T-helper 1 cell treated with Interleukin-12 subunit alpha and Interleukin-12 subunit beta and Interleukin-4 antibody, amounts not matched to agents 30 μg/mL and 1 μg/mL, for 36 hours (primary cell): ENCODE results near the gene PEDS1.
"Not testable (repeated sequence)": the region's sequence is repeated elsewhere in the genome, so short reads cannot be mapped to it uniquely, and the experiment has no call there.

ENCODE experiments used
- H3K27ac Mint-ChIP-seq: one replicate; pipeline ENCODE4 v1.8.0; 2021; ENCODE audit warnings: mild to moderate bottlenecking, mixed read lengths
- H3K27me3 Mint-ChIP-seq: one replicate; pipeline ENCODE4 v1.8.0; 2021; ENCODE audit warnings: low read depth, mixed read lengths
- H3K36me3 Mint-ChIP-seq: one replicate; pipeline ENCODE4 v1.8.0; 2021; ENCODE audit warnings: low read depth, mixed read lengths
- H3K4me1 Mint-ChIP-seq: one replicate; pipeline ENCODE4 v1.8.0; 2021; ENCODE audit warnings: low read depth, mixed read lengths
- H3K4me3 Mint-ChIP-seq: one replicate; pipeline ENCODE4 v1.8.0; 2021; ENCODE audit warnings: mild to moderate bottlenecking, moderate library complexity, mixed read lengths
- H3K9me3 Mint-ChIP-seq: one replicate; pipeline ENCODE4 v1.8.0; 2021; ENCODE audit warnings: mixed read lengths

PEDS1 gene

DNA sequence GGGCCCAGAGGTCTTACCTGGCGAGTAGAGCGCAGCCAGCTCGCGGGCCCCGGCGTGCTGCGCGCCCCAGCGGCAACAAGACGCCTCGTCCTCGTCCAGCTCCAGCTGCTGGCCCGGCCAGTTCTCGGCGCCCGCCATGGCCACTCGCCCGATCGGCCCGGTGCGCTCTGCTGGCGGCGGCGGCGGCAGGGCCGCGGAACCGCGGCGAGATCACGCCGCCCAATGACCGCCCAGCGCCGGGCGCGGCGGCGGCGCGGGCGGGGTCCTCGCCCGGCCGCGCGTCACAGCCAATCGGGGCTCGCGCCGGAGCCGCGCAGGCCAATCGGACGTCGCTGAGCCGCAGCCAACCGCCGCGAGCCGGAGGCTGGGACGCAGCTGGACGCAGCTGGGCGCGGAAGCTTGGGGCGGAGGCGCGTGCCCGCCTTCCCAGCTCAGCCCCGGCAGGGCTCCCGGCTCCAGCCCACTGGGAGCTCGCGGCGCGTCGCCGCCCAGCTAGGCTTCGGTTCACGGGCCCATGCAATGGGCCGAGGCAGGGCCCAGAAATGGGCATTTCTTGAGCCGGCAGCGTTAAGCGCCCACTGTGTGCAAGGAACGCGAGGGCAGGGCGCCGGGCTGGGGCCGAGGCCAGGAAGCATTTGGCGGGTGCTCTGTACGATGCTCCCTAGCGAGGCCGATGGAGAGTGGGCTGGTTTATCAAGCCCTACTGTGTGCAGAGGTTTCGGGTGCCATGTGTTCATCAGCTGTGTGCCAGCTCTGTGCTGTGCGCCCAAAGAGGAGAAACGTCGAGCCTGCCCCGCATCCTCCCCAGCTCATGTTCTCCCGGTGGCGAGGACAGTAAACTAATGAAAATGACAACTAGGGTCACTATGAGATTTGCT, at the start of gene PEDS1:
PEDS1 (minus strand) TSS at position 224 of the 878 bp plus-strand sequence; CDS start at position 138, 86 bp downstream.
- peaks cover 12% of the 10 kb centered on the region for H3K36me3 Mint-ChIP-seq
- peaks cover 40% of the 10 kb centered on the region for H3K4me1 Mint-ChIP-seq
- peak within 1 kb of the TSS; percentile 84 for H3K27ac Mint-ChIP-seq
- H3K27me3 Mint-ChIP-seq: no peaks in the 10 kb centered on the region
- no peaks in the 10 kb centered on the region for H3K9me3 Mint-ChIP-seq
- peak within 1 kb of the TSS; percentile 87 for H3K4me3 Mint-ChIP-seq

DNA sequence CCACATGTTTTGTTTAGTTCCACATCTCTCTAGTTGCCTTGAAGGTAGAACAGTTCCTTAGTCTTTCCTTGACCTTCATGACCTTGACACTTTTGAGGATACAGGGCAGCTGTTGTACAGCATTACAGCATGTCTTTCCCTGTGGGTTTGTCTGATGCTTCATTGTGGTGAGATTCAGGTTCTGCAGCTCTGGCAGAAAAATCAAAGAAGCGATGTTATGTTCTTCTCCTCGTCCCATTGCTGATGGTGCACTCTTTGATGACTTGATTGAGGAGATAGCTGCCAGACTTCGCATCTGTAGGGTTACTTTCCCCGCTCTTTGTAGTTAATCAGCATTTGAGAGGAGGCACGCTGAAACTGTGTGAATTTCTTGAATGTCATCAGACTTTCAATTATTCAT, 49.2 kb upstream of the PEDS1 start:
- peaks cover 10% of the 10 kb centered on the region for H3K4me1 Mint-ChIP-seq
- peaks cover 6% of the 10 kb centered on the region for H3K36me3 Mint-ChIP-seq
- H3K4me3 Mint-ChIP-seq: no peak overlapping the region
- no peak overlapping the region for H3K27ac Mint-ChIP-seq
- H3K9me3 Mint-ChIP-seq: peaks cover 10% of the 10 kb centered on the region
- peaks cover 3% of the 10 kb centered on the region for H3K27me3 Mint-ChIP-seq

DNA sequence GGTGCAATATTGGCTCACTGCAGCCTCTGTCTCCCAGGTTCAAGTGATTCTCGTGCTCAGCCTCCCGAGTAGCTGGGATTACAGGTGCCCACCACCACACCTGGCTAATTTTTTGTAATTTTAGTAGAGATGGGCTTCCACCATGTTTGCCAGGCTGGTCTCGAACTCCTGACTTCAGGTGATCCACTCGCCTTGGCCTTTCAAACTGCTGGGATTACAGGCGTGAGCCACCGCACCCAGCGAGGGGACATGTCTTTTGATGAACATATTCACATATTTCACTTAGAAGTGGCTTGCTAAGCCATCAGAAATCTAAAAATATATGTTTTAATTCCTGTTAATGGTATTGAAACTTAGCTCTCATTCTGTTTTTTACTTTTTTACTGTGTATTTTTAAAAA, 48.2 kb upstream of the PEDS1 start:
- H3K27ac Mint-ChIP-seq, H3K4me3 Mint-ChIP-seq, H3K27me3 Mint-ChIP-seq, H3K36me3 Mint-ChIP-seq: not testable (repeated sequence)
- Mint-ChIP-seq H3K4me1 (peaks cover 15% of the 10 kb centered on the region), H3K9me3 (peaks cover 10% of the 10 kb centered on the region)

DNA sequence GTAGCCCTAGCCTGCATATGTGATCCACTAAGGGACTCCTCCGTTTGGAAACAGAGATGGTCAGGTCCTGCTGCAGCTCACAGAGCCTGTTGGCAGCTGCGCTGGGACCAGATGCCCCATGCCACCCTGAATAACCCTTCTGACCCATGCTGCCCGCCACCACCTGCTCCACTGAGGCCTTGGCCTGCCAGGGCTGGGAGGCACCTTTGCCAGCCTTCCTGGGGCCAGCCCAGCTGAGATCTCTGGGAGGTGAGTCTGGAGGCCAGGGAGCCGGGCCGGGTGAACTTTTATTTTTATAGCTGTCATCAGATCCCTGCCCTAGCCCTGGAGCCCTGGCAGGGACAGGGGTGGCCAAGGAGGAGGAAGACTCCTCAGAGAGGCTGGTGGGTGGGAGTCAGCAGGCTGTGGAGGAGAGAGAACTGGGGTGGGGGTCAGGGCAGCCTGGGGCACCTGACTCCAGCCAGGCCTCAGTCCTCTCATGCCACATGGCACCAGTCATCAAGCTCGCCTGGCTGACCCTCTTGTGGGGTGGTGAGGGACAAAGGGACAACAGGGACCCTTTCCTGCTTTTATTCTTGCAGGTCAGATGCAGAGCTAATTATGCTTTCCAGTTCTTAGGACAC, 47.1 kb upstream of the PEDS1 start:
- H3K27ac Mint-ChIP-seq: no peak overlapping the region
- H3K4me3 Mint-ChIP-seq: no peak overlapping the region
- H3K9me3 Mint-ChIP-seq: peaks cover 10% of the 10 kb centered on the region
- H3K36me3 Mint-ChIP-seq: peaks cover 9% of the 10 kb centered on the region
- H3K27me3 Mint-ChIP-seq: peaks cover 3% of the 10 kb centered on the region
- H3K4me1 Mint-ChIP-seq: peaks cover 19% of the 10 kb centered on the region

DNA sequence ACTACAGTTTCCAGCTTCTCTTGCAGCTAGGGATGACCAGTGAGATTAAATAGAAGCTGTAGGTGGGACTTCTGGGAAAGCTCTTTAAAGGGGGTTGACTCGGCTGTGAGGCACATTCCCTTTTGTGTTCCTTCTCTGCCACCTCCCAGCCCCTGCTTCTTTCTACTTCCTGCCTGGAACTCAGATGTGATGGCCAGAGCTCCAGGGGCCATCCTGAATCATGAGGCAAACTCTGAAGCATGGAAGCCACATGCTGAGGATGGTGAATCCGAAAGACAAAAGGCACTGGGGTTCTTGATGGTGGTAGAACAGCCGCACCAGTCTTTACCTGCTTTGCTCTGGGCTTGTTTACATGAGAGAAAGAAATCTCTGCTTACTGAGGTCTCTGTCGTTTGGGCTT, 46.2 kb upstream of the PEDS1 start:
- H3K27ac Mint-ChIP-seq: no peak overlapping the region
- peaks cover 3% of the 10 kb centered on the region for H3K27me3 Mint-ChIP-seq
- no peak overlapping the region for H3K4me3 Mint-ChIP-seq
- peaks cover 10% of the 10 kb centered on the region for H3K9me3 Mint-ChIP-seq
- H3K36me3 Mint-ChIP-seq: peaks cover 13% of the 10 kb centered on the region
- H3K4me1 Mint-ChIP-seq: peaks cover 28% of the 10 kb centered on the region

DNA sequence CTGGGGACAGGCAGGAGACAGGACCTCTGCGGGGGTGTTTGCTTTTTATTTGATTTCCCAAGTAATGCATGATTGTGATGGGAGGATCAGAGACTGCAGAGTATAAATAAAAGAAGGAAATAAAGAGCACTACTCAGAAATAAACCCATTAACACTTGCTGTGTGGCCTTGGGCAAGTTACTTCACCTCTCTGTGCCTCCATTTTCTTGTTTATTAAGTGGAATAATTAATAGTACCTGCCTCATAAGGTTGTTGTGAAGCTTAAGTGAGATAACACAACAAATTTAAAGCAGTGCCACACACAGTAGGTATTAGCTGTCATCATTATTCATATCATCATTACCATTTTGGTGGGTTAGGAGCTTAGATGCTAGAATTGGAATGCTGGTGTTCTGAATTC, 45.2 kb upstream of the PEDS1 start:
- Mint-ChIP-seq H3K27me3 (peaks cover 3% of the 10 kb centered on the region), H3K36me3 (peaks cover 15% of the 10 kb centered on the region), H3K4me3 (no peak overlapping the region), H3K9me3 (peaks cover 4% of the 10 kb centered on the region), H3K4me1 (peaks cover 30% of the 10 kb centered on the region), H3K27ac (no peak overlapping the region)

DNA sequence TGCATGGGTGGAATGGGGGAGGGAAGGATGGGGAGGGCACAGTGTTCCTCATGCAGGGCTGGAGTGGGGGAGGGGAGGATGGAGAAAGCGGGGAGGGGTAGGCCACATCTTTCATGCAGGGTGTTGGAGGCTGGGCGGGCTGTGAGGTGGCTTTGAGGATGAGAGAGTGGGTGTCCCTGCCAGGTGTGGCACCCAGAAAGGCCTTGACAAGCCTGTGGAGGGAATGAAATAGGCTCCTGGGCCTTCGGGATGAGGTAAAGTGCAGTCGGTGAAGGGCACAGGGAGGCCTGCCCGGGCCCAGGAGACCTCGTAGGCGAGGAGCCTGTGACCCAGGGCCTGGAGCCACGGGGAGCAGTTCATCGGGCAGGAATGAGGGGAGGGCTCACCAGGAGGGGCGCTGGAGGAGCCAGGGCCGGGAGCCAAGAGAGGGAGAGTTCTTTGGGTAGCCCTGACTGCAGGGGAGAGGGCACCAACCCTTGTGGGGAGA, 44.7 kb upstream of the PEDS1 start:
- no peak overlapping the region for H3K4me3 Mint-ChIP-seq
- H3K9me3 Mint-ChIP-seq: no peaks in the 10 kb centered on the region
- peaks cover 33% of the 10 kb centered on the region for H3K4me1 Mint-ChIP-seq
- peaks cover 15% of the 10 kb centered on the region for H3K36me3 Mint-ChIP-seq
- H3K27me3 Mint-ChIP-seq: peaks cover 3% of the 10 kb centered on the region
- H3K27ac Mint-ChIP-seq: no peak overlapping the region

DNA sequence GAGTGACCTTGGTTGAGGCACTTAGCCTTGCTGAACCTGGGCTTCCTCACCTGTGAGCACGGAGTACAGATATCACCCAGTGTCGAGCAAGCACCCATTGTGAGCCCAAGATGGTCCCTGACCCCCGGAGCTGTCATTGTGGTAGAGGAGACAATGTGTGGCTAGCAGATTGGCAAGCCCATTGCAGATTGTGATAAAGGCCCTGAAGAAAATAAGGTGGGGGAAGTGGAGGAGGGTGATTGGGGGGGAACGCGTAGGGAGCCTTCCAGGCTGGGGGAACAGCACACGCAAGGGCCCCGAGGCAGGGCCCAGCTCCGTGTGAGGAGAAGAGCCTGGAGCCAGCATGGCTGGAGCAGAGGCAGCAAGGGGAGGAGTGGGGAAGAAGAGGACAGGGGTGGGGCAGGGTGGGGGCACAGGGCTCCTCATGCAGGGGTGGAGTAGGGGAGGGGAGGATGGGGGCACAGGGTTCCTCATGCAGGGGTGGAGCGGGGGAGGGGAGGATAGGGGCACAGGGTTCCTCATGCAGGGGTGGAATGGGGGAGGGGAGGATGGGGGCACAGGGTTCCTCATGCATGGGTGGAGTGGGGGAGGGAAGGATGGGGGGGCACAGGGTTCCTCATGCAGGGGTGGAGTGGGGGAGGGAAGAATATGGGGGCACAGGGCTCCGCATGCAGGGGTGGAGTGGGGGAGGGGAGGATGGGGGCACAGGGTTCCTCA, 44.1 kb upstream of the PEDS1 start:
- peak overlapping the region; percentile 62 for H3K27ac Mint-ChIP-seq
- H3K36me3 Mint-ChIP-seq: peaks cover 20% of the 10 kb centered on the region
- peaks cover 2% of the 10 kb centered on the region for H3K27me3 Mint-ChIP-seq
- H3K9me3 Mint-ChIP-seq: no peaks in the 10 kb centered on the region
- H3K4me3 Mint-ChIP-seq: no peak overlapping the region
- peaks cover 32% of the 10 kb centered on the region for H3K4me1 Mint-ChIP-seq

DNA sequence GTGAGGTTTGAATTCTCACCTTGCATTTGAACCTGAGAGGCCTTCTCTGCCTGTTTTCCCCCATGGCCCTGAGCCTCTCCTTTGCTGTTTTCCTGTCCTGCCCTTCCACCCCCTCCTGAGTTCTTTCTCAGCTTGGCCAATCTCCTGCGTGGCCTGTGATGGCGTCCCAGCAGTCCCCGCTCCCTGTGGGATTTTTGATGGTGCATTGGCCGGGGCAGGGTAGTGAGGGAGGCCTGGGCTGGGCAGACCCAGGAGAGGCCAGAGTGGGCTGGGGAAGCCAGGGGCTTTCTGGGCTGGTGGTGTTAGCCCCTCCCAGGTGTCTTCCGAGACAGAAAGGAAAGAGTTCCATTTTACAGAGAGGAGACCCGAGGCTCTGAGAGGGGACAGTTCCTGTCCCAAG, 43.4 kb upstream of the PEDS1 start:
- H3K4me1 Mint-ChIP-seq: peaks cover 35% of the 10 kb centered on the region
- H3K27me3 Mint-ChIP-seq: no peaks in the 10 kb centered on the region
- H3K9me3 Mint-ChIP-seq: no peaks in the 10 kb centered on the region
- H3K4me3 Mint-ChIP-seq: no peak overlapping the region
- H3K36me3 Mint-ChIP-seq: peaks cover 25% of the 10 kb centered on the region
- H3K27ac Mint-ChIP-seq: no peak overlapping the region

DNA sequence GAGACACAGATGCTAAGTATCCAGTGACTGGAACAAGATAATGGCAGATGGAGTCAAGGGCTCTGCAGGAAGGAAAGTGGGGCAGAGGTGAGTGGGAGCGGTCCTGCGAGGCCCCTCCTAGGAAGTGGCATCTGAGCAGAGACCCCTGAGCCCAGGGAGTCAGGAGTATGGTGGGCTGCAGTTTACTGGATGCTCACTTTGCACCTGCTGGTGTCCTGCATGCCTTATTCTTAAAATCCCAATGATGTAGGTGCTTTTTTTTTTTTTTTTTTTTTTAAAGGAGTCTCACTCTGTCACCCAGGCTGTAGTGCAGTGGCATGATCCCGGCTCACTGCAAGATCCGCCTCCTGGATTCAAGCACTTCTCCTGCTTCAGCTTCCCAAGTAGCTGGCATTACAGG, 42.7 kb upstream of the PEDS1 start:
- no peak overlapping the region for H3K27ac Mint-ChIP-seq
- H3K9me3 Mint-ChIP-seq: no peaks in the 10 kb centered on the region
- no peaks in the 10 kb centered on the region for H3K27me3 Mint-ChIP-seq
- H3K36me3 Mint-ChIP-seq: peaks cover 25% of the 10 kb centered on the region
- peaks cover 35% of the 10 kb centered on the region for H3K4me1 Mint-ChIP-seq
- H3K4me3 Mint-ChIP-seq: no peak overlapping the region

DNA sequence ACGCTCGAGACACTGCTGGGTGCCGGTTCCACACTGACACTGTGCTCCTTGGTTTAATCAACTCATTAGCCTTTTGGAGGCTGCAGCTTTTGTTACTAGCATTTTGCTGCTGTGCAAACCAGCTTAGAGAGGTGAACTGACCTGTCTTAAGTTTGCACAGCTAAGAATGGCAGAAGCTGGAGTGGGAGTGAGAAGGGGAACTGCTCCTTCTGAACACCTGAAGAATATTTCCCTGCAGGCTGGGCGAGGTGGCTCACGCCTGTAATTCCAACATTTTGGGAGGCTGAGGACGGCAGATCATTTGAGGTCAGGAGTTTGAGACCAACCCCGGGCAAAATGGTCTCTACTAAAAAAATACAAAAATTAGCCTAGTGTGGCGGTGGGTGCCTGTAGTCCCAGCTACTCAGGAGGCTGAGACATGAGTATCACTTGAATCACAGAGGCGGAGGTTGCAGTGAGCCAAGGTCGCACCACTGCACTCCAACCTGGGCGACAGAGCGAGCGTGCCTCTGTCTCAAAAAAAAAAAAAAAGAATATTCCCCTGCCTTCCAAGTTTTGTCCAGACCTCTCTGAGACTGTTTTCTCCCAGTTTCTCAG, 42.1 kb upstream of the PEDS1 start:
- no peaks in the 10 kb centered on the region for H3K9me3 Mint-ChIP-seq
- H3K4me1 Mint-ChIP-seq: peaks cover 35% of the 10 kb centered on the region
- H3K27me3 Mint-ChIP-seq: no peaks in the 10 kb centered on the region
- peaks cover 25% of the 10 kb centered on the region for H3K36me3 Mint-ChIP-seq
- no peak overlapping the region for H3K4me3 Mint-ChIP-seq
- no peak overlapping the region for H3K27ac Mint-ChIP-seq

DNA sequence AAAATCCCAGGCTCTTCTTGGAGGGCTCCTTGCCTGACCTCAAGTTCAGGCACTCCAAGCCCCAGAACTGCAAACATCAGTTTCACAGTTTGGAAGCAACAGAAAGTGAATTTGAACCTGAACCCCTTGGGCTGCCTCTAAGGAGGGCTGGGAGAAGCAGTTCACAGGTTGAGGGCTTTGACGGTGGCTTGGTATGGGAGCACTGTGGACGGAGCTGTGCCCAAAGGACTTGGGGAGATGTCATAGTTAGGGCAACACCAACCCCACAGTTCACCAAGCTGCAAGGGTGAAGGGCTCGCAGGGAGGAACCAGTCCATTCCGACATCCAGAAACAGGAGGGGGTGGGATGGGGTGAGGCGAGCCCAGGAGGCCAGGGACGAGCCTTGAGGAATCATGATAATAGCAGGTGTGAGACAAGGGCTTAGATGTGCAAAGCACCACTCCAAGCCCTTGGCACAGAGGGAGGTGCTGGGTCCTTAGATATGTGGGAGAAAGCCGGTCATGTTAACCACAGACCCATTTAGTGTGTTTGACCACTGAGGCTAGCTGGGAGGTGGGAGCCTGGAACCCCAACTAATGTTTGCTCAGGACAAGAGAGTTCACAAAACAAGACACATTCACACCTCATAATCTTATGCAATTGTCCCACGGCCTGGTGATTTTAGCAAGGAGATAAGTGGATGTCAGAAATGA, 41.5 kb upstream of the PEDS1 start:
- Mint-ChIP-seq H3K27ac (peak overlapping the region; percentile 2), H3K36me3 (peaks cover 25% of the 10 kb centered on the region), H3K27me3 (no peaks in the 10 kb centered on the region), H3K4me3 (peak overlapping the region; percentile 16), H3K4me1 (peaks cover 35% of the 10 kb centered on the region), H3K9me3 (no peaks in the 10 kb centered on the region)

DNA sequence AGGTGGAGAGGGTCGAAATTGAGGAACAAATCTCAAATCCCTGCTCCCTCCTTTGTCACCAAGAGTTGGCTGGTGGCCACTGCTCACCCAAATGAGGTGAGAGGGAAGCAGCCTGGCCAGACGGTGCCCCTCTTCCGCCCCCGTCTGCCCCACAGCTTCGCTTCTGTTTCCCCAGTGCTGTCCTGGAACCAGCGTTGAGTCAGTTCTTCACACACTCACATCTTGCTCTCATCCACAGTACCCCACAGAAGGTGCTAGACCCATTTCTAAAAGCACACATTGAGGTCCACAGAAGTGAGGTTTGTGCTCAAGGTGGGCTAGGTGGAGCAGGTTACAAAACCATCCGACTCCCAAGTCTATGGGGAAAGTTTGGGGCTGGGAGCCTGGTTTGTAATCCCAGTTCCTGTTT, 40.9 kb upstream of the PEDS1 start:
- H3K36me3 Mint-ChIP-seq: peaks cover 23% of the 10 kb centered on the region
- no peaks in the 10 kb centered on the region for H3K27me3 Mint-ChIP-seq
- no peak overlapping the region for H3K27ac Mint-ChIP-seq

More for the DNA sequence above, 40.9 kb upstream of the PEDS1 start:
- Mint-ChIP-seq H3K4me1 (peaks cover 37% of the 10 kb centered on the region), H3K4me3 (peak overlapping the region; percentile 16), H3K9me3 (no peaks in the 10 kb centered on the region)
